ENCODE measurements around the gene APBB2. TPM values are rescaled to one million over a fixed set of nuclear protein-coding genes. Genes with fewer than 3 reads are reported as not detected.
"Not testable (repeated sequence)": the region's sequence is repeated elsewhere in the genome, so short reads cannot be mapped to it uniquely, and the experiment has no call there.

The APBB2 gene
- total and polyA plus RNA-seq, 2 experiments from 2014 or later, result 24.1 to 61.0 TPM

GRCh38 chr4:40825014-40825838 lies 389.1 kb downstream of the APBB2 start:
- in situ Hi-C loops (cut with MboI), result no loop called here
- Histone ChIP-seq H3F3A (ENCODE audit: insufficient read depth) (no peaks in the 10 kb centered on the region), H3K9ac (no peak overlapping the region), H3K79me2 (ENCODE audit: insufficient read depth) (no peaks in the 10 kb centered on the region), H3K4me2 (ENCODE audit: unreplicated experiment) (no peak overlapping the region), H3K27ac (no peak overlapping the region), H2AFZ (no peak overlapping the region), H3K36me3 (ENCODE audit: low read depth) (0 out of 2 replicates have a peak, but pooled peaks cover 4% of the 10 kb centered on the region), H3K4me1 (ENCODE audit: insufficient read depth) (no peaks in the 10 kb centered on the region), H3K9me3 (ENCODE audit: low read depth) (no peaks in the 10 kb centered on the region), H3K27me3 (replicated peaks; ENCODE audit: insufficient read depth) (no peaks in the 10 kb centered on the region), H3K4me3 (no peak overlapping the region), H4K20me1 (ENCODE audit: insufficient read depth) (no peaks in the 10 kb centered on the region), H3K9me2 (ENCODE audit: insufficient read depth) (no peaks in the 10 kb centered on the region)
- 83 to 84% methylated on average over 19 of the region's 19 CpGs for WGBS, 2 experiments (ENCODE audit: low coverage in 1 of 2, low lambda C conversion rate in 2 of 2, missing lambda C conversion rate in 2 of 2)
- no peak for TF ChIP-seq EZH2phosphoT487 (IDR thresholded peaks at IDR 0.05; ENCODE audit: insufficient read depth, low read depth)
- TF ChIP-seq EZH2 (IDR thresholded peaks at IDR 0.05; ENCODE audit: insufficient read depth, poor library complexity, severe bottlenecking), result no peak
- DNase-seq, result no peak

GRCh38 chr4:40822420-40823166 lies 391.7 kb downstream of the APBB2 start:
- in situ Hi-C loops (cut with MboI), result no loop called here
- Histone ChIP-seq H3K27me3 (replicated peaks; ENCODE audit: insufficient read depth) (no peaks in the 10 kb centered on the region), H3K9me2 (ENCODE audit: insufficient read depth) (no peaks in the 10 kb centered on the region), H3K9me3 (ENCODE audit: low read depth) (no peaks in the 10 kb centered on the region), H3K4me2 (ENCODE audit: unreplicated experiment) (no peak overlapping the region), H3K79me2 (ENCODE audit: insufficient read depth) (no peaks in the 10 kb centered on the region), H3F3A (ENCODE audit: insufficient read depth) (no peaks in the 10 kb centered on the region), H4K20me1 (ENCODE audit: insufficient read depth) (no peaks in the 10 kb centered on the region), H3K4me3 (no peak overlapping the region), H3K27ac (no peak overlapping the region), H2AFZ (no peak overlapping the region), H3K36me3 (ENCODE audit: low read depth) (0 out of 2 replicates have a peak, but pooled peaks cover 4% of the 10 kb centered on the region), H3K9ac (no peak overlapping the region), H3K4me1 (ENCODE audit: insufficient read depth) (no peaks in the 10 kb centered on the region)
- 75 to 77% methylated on average over 8 of the region's 8 CpGs for WGBS, 2 experiments (ENCODE audit: low coverage in 1 of 2, low lambda C conversion rate in 2 of 2, missing lambda C conversion rate in 2 of 2)
- DNase-seq, result no peak
- no peak for TF ChIP-seq EZH2 (IDR thresholded peaks at IDR 0.05; ENCODE audit: insufficient read depth, poor library complexity, severe bottlenecking)
- no peak for TF ChIP-seq EZH2phosphoT487 (IDR thresholded peaks at IDR 0.05; ENCODE audit: insufficient read depth, low read depth)

- no peak overlapping the region for H3K27ac ChIP-seq
- no peak for DNase-seq
- H3K9me3 ChIP-seq (ENCODE audit: low read depth), result no peaks in the 10 kb centered on the region
- H2AFZ ChIP-seq, result no peak overlapping the region
- TF ChIP-seq EZH2phosphoT487 (IDR thresholded peaks at IDR 0.05; ENCODE audit: insufficient read depth, low read depth), result no peak
- H3K4me2 ChIP-seq (ENCODE audit: unreplicated experiment), result no peak overlapping the region
- H3K4me3 ChIP-seq, result no peak overlapping the region
- no peak overlapping the region for H3K9ac ChIP-seq
- H3K27me3 ChIP-seq (replicated peaks; ENCODE audit: insufficient read depth), result no peaks in the 10 kb centered on the region
- peaks cover 13% of the 10 kb centered on the region; the same call in 1 of the 2 replicates for H3K36me3 ChIP-seq (ENCODE audit: low read depth)
- 94 to 95% methylated on average over 11 of the region's 11 CpGs for WGBS, 2 experiments (ENCODE audit: low coverage in 1 of 2, low lambda C conversion rate in 2 of 2, missing lambda C conversion rate in 2 of 2)
- H3F3A ChIP-seq (ENCODE audit: insufficient read depth), result no peaks in the 10 kb centered on the region
- H3K4me1 ChIP-seq (ENCODE audit: insufficient read depth), result peaks cover 8% of the 10 kb centered on the region; the same call in 1 of the 2 replicates
- H3K79me2 ChIP-seq (ENCODE audit: insufficient read depth), result no peaks in the 10 kb centered on the region
- in situ Hi-C loops (cut with MboI), result no loop called here
- H4K20me1 ChIP-seq (ENCODE audit: insufficient read depth), result no peaks in the 10 kb centered on the region
- no peaks in the 10 kb centered on the region for H3K9me2 ChIP-seq (ENCODE audit: insufficient read depth)
Observed at GRCh38 chr4:40820101-40820500, 394.2 kb downstream of the APBB2 start.

GRCh38 chr4:40817157-40817556 lies 397.2 kb downstream of the APBB2 start:
- H4K20me1 ChIP-seq (ENCODE audit: insufficient read depth); H3K9me2 ChIP-seq (ENCODE audit: insufficient read depth); H3F3A ChIP-seq (ENCODE audit: insufficient read depth); H3K79me2 ChIP-seq (ENCODE audit: insufficient read depth); DNase-seq; H3K27me3 ChIP-seq (replicated peaks; ENCODE audit: insufficient read depth); H3K27ac ChIP-seq; in situ Hi-C loops (cut with MboI); H3K9ac ChIP-seq; H2AFZ ChIP-seq; H3K4me3 ChIP-seq; H3K4me2 ChIP-seq (ENCODE audit: unreplicated experiment); H3K4me1 ChIP-seq (ENCODE audit: insufficient read depth); H3K9me3 ChIP-seq (ENCODE audit: low read depth): not testable (repeated sequence)
- whole genome bisulfite sequencing, 2 experiments (ENCODE audit: low coverage in 1 of 2, low lambda C conversion rate in 2 of 2, missing lambda C conversion rate in 2 of 2), result 83 to 90% methylated on average over 6 of the region's 6 CpGs
- peaks cover 16% of the 10 kb centered on the region; the same call in 1 of the 2 replicates for H3K36me3 ChIP-seq (ENCODE audit: low read depth)
